ENCODE data around the gene CLCN3. TPM values are rescaled to one million over a fixed set of nuclear protein-coding genes. Genes with fewer than 3 reads are reported as not detected.

The CLCN3 gene
- total and polyA plus RNA-seq, 2 of the 13 experiments (the other 11 are each of a cell fraction or from before 2014, with no cell fraction given) = 13.6 to 23.7 TPM

GRCh38 chr4:169757575-169758184 lies 137.3 kb downstream of the CLCN3 start, which contains the start of gene HPF1 (continued):
- TF ChIP-seq HMGXB3 (CRISPR knock-in tag; IDR thresholded peaks at IDR 0.05; ENCODE audit: borderline replicate concordance) (no peak), JUND (CRISPR knock-in tag; IDR thresholded peaks at IDR 0.05) (0 out of 2 replicates have a peak, but pooled peaks have one; percentile 19), CCDC6 (CRISPR knock-in tag; IDR thresholded peaks at IDR 0.05) (peak; percentile 57; the same call in 1 of the 2 replicates), RBAK (CRISPR knock-in tag; IDR thresholded peaks at IDR 0.05) (no peak), AKNA (CRISPR knock-in tag; IDR thresholded peaks at IDR 0.05; ENCODE audit: borderline replicate concordance) (no peak), TFE3 (CRISPR knock-in tag; IDR thresholded peaks at IDR 0.05) (peak; percentile 18; the same call in 1 of the 2 replicates), E2F5 (CRISPR knock-in tag; conservative IDR thresholded peaks at IDR 0.05) (peak; percentile 87), ELF3 (CRISPR knock-in tag; IDR thresholded peaks at IDR 0.05) (peak; percentile 96), E2F2 (CRISPR knock-in tag; IDR thresholded peaks at IDR 0.05; ENCODE audit: borderline replicate concordance) (no peak), DMAP1 (CRISPR knock-in tag; IDR thresholded peaks at IDR 0.05) (peak; percentile 59; the same call in 1 of the 2 replicates), SATB2 (CRISPR knock-in tag; IDR thresholded peaks at IDR 0.05) (no peak), ZNF362 (CRISPR knock-in tag; IDR thresholded peaks at IDR 0.05; ENCODE audit: borderline replicate concordance) (no peak), SALL2 (CRISPR knock-in tag; IDR thresholded peaks at IDR 0.05) (0 out of 2 replicates have a peak, but pooled peaks have one; percentile 69)

Data from HepG2 (cell line).